Retina (tissue), 1 donor: ENCODE measurements around the gene FOXP1.

Source experiments
- DNase-seq: peaks from one replicate; pipeline ENCODE4 v3.0.0-alpha.2; 2016

The FOXP1 gene

DNA sequence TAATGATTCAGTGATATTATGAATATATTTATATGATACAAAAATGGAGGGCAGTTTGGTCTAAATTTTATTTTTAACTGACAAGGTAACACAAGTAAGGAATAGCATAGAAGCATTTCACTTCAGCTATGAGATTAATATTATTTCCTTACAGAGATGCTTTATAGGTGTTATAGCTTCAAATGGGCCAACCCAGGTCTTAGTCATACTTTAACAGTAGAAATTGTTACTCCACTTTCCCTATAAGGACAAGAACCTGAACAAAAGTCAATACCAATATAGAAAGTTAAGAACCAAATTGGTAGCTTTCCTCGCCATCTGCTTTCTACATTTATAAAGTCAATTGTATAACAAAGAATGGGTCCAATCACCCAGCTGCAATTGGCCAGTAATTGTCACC lies 570.6 kb downstream of the FOXP1 start:
- DNase-seq = no peak

GRCh38 chr3:71011565-71012287 lies 571.8 kb downstream of the FOXP1 start:
- DNase-seq = no peak

- no peak for DNase-seq
These were observed 572.6 kb downstream of the FOXP1 start for GRCh38 chr3:71010726-71011455.

DNA sequence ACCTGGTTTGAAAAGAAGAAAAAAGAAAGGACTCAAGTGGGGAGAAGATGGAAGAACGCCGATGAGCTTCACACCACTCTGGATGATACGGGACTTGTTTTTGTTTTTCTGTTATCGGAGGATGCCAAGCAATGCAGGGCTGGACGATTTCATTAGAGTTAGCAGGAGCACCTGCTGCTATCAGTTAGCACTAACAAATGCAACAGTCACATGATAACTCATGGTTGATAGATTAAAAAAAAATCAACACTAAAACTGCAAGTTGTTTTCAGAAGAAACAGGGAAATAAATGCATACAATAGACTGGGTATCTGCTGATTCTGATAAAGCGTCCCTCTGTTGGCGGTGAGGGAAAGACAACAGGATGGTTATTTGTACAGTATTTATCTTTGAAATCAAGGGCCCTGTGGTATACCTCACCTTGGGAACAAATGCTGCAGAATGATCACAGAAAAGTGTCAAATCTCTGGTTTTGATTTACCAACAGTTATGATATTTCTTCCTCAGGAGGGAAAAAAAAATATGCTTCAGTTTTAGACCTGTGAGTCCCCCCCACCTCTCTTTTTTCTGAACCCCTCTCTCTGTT lies 575.1 kb downstream of the FOXP1 start:
- DNase-seq = no peak

DNA sequence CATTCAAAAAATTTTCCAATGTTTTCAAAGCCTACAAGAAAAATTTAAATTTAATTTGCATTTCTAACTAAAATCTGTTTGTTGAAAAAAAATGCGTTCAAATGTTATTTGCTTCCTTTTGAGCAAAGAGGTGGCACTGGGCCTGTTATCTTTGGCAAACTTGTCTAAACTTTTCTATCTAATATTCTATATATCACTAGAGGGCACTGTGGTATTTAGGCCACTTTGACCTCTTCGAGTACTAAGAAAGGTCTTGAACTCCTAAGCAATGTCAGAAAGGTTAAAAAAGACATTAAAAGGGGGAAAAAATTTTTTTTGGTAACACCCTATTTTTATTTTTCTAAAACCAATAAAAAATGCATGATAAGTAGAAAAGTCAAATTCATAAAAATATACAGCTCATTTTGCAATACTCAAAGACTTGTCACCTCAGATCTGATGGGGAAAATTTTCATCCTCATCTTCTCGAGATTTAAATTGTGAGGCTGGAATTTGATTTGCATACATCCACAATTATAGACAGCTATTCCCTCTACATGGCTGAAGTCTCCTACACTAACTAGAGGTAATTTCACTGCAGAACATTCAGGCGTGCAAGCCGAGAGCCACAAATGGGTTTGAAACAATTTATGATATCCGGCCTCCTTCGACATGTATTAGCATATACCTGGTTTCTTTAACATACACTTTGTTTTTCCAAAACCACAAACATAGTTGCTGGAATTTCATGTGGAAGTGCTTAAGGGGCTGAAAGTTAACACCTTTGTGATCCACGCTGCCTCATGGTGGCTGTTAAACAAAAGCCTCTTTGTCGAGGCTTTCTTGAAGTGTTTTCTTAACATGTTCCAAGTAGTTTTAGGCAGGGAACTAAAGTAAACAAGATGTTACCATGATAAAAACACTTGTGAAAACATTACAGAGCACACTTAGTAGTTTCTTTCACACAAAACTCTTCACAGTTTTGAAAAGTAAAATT lies 576.4 kb downstream of the FOXP1 start:
- no peak for DNase-seq

DNA sequence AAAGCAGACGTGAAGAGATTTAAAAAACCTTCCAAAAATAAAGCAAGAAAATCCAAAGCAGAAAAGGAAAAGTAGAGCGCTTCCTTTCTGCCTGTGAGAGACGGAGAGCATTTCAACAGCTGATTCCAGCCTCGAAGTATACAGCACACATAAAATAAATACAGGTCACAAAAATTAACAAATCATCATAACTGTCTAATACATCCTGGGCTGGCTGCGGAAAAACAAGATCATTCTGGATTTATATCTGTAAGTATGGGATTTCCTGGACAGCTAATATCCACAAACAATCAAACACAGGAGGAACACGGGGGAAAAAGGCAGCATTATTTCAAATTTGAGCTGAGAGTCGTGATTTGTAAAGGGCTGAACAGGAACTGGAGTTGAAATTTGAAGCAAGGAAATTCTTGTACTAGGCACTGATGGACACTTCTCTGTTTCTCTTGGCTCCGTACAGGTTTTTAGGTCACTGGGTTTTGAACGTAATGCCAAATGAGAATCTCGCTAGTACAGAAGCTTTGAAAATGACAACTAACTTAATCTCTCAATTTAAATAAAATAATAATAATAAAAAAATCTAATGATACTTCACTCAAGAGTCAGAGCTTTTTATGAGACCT lies 577.7 kb downstream of the FOXP1 start:
- DNase-seq = no peak

DNA sequence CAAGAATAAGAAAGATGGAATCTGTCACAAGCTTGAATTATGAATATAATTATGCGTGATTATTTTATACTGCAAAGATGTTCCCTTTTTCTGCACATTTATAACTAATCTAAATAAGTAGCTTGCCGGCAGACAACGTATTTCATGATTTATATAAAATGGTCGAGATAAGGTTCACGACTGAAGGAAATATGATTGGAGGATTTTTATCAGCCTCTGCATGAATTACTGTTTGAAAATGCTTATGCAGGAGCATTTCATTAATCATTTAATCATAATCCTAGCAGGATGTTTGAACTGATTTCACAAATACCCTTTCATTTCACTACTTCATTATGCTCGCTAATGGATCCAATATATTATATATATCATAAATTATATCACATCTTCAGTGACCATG lies 580.0 kb downstream of the FOXP1 start:
- DNase-seq = no peak

DNA sequence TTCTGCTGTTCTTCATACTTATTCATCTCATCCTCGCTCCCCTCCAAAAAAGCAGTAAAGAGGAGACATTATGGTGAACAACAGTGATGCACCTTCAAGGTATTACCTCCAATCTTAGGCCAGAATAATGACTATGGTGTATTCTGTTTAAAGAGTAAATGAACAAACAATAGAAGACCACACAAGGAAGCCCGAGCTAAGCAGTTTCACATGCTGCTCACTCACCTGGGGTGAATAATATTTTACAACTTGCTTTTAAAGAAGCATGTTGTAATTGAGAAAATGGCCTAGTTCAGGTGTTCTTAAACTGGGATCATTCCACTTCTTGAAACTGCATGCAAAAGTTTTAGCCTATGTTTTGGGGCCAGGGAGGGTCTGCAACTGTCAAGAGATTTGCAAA lies 581.2 kb downstream of the FOXP1 start:
- DNase-seq = no peak

DNA sequence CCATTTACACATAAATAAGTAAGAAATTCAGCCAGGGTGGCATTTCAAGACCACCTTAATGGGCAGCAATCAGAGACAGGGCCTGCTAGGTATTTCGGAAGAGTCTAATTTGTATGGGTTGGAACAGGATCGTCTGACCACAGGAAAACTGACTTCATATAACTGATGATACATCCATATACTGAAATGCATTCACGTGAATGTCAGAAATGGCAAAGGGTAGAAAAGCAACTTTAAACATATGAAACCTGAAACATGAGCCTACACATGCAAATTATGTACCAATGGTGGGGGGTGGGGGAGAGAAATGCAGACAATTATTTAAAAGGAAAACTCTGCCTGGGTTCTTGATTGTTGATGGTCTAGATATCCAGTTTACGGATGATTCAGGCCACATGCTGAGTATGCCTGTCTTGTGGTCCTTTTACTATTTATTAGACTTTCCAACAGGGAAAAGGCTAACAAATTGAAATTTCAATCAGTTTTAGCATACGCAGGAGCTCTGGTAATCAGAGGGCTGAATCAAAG lies 582.2 kb downstream of the FOXP1 start:
- no peak for DNase-seq

GRCh38 chr3:71000483-71000882 lies 583.0 kb downstream of the FOXP1 start:
- no peak for DNase-seq

- DNase-seq = no peak
These were observed 583.8 kb downstream of the FOXP1 start for GRCh38 chr3:70999730-71000129.

GRCh38 chr3:70996082-70996481 lies 587.4 kb downstream of the FOXP1 start:
- DNase-seq = no peak

DNA sequence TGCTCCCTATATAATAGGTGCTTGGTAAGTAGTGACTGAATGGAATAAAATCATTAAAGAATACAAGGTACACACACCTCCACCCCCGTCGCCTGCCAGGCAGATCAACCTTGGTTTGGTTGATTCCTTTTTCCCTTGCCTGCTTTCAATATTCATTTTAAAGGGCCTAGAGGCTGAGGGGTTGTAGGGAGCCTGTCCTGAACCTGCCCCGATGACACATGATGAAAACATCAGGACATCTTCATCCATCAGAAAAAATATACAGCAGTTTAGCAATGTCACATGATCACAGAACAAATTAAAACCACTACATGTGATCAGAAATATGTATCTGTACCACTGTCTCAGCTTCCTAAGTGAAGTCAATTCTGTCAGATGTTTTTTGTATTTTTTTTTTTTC lies 588.9 kb downstream of the FOXP1 start:
- DNase-seq = no peak

- DNase-seq = no peak
These were observed 590.8 kb downstream of the FOXP1 start for GRCh38 chr3:70992562-70993204.

GRCh38 chr3:70992131-70992530 lies 591.4 kb downstream of the FOXP1 start:
- no peak for DNase-seq

- no peak for DNase-seq
These were observed 592.8 kb downstream of the FOXP1 start for GRCh38 chr3:70990723-70991122.

DNA sequence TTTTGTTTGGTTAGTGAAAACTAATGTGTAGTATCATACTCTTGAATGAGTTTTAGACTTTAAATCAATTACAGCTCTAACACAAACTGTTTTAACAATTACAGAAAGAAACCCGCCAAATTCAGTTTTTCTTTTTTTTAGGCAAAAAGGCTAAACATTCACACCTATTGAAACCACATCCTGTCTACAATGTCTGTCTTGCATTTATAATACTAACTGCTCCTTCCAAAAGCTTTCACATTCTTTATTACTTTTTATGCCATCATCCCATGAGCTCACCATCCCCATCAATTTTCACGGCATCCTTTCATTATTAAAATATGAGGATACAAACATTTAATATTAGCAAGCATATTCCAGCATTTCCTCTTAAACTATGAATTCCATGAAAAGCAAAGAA lies 593.3 kb downstream of the FOXP1 start:
- no peak for DNase-seq

DNA sequence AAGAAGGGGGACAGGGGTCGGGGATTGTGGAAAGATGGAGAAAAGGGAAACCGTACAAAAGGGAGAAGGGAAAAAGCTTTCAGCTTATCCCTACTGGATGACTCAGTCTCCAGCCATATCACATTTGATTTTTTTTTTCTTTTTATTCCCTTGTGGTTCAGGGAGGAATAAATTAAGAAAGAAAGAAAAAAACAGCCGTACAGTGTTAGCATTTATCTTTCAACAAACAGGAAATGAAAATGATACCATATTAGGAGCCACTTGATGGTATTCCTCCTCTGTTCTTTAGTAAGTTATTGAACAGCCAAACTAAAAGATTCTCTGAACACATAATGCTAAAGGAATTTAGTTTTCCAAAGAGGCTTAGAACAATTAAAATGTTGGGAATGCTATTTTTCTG lies 594.4 kb downstream of the FOXP1 start:
- no peak for DNase-seq

- no peak for DNase-seq
These were observed 595.4 kb downstream of the FOXP1 start for GRCh38 chr3:70988111-70988510.

GRCh38 chr3:70985572-70985971 lies 598.0 kb downstream of the FOXP1 start:
- no peak for DNase-seq

- DNase-seq = no peak
These were observed 598.6 kb downstream of the FOXP1 start for GRCh38 chr3:70984776-70985482.
